Measurements from ENCODE around the gene RCSD1. TPM values are rescaled to one million over a fixed set of nuclear protein-coding genes. Genes with fewer than 3 reads are reported as not detected.

RCSD1 gene
- total and polyA plus RNA-seq, 2 of the 13 experiments (the other 11 are each of a cell fraction or from before 2014, with no cell fraction given), result not detected

GRCh38 chr1:167720965-167721616 lies 91.1 kb downstream of the RCSD1 start (continued):
- TF ChIP-seq, protein P1, sequence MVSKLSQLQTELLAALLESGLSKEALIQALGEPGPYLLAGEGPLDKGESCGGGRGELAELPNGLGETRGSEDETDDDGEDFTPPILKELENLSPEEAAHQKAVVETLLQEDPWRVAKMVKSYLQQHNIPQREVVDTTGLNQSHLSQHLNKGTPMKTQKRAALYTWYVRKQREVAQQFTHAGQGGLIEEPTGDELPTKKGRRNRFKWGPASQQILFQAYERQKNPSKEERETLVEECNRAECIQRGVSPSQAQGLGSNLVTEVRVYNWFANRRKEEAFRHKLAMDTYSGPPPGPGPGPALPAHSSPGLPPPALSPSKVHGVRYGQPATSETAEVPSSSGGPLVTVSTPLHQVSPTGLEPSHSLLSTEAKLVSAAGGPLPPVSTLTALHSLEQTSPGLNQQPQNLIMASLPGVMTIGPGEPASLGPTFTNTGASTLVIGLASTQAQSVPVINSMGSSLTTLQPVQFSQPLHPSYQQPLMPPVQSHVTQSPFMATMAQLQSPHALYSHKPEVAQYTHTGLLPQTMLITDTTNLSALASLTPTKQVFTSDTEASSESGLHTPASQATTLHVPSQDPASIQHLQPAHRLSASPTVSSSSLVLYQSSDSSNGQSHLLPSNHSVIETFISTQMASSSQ (IDR thresholded peaks at IDR 0.05; ENCODE audit: low read depth), result no peak
- TF ChIP-seq, protein P1 (CRISPR knock-in tag; IDR thresholded peaks at IDR 0.05; ENCODE audit: borderline replicate concordance), result peak; percentile 8; the same call in 1 of the 2 replicates
- no peak for TF ChIP-seq ZBTB1 (CRISPR knock-in tag; IDR thresholded peaks at IDR 0.05; ENCODE audit: borderline replicate concordance)
- TF ChIP-seq NR2F6 (IDR thresholded peaks at IDR 0.05), result 0 out of 2 replicates have a peak, but pooled peaks have one; percentile 20
- TF ChIP-seq NR2F6 (CRISPR knock-in tag; IDR thresholded peaks at IDR 0.05), result no peak
- no peak for TF ChIP-seq PLRG1 (conservative IDR thresholded peaks at IDR 0.05)
- no peak for TF ChIP-seq TBP (CRISPR knock-in tag; IDR thresholded peaks at IDR 0.05)
- no peak for TF ChIP-seq ZBTB3 (CRISPR knock-in tag; IDR thresholded peaks at IDR 0.05; ENCODE audit: borderline replicate concordance, low read depth)
- no peak for TF ChIP-seq ZBTB38 (CRISPR knock-in tag; IDR thresholded peaks at IDR 0.05)
- TF ChIP-seq HMGXB4 (CRISPR knock-in tag; IDR thresholded peaks at IDR 0.05; ENCODE audit: borderline replicate concordance in 1 of 2, low read depth in 1 of 2), result peak in 1 of 2 experiments; percentile 61; a peak in 1 of 4 replicates
- TF ChIP-seq, protein P2, sequence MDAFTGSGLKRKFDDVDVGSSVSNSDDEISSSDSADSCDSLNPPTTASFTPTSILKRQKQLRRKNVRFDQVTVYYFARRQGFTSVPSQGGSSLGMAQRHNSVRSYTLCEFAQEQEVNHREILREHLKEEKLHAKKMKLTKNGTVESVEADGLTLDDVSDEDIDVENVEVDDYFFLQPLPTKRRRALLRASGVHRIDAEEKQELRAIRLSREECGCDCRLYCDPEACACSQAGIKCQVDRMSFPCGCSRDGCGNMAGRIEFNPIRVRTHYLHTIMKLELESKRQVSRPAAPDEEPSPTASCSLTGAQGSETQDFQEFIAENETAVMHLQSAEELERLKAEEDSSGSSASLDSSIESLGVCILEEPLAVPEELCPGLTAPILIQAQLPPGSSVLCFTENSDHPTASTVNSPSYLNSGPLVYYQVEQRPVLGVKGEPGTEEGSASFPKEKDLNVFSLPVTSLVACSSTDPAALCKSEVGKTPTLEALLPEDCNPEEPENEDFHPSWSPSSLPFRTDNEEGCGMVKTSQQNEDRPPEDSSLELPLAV (CRISPR knock-in tag; conservative IDR thresholded peaks at IDR 0.05; ENCODE audit: low read depth), result no peak
- 0 out of 2 replicates have a peak, but pooled peaks have one; percentile 50 for TF ChIP-seq ZNF644 (CRISPR knock-in tag; IDR thresholded peaks at IDR 0.05; ENCODE audit: low read depth)
- TF ChIP-seq KDM5B (CRISPR knock-in tag; IDR thresholded peaks at IDR 0.05; ENCODE audit: borderline replicate concordance), result no peak
- TF ChIP-seq ZNF354B (CRISPR knock-in tag; IDR thresholded peaks at IDR 0.05), result peak; percentile 66; the same call in 1 of the 2 replicates
- TF ChIP-seq FLYWCH1 (CRISPR knock-in tag; IDR thresholded peaks at IDR 0.05), result no peak
- no peak for TF ChIP-seq U2AF2 (IDR thresholded peaks at IDR 0.05; ENCODE audit: low read depth, low read length)
- no peak for TF ChIP-seq STAT6 (CRISPR knock-in tag; IDR thresholded peaks at IDR 0.05; ENCODE audit: borderline replicate concordance)
- TF ChIP-seq IKZF4 (CRISPR knock-in tag; IDR thresholded peaks at IDR 0.05; ENCODE audit: borderline replicate concordance, low read depth, not compliant biosample characterization), result peak; percentile 40
